Measurements from ENCODE around the gene OR51E2.

DNA sequence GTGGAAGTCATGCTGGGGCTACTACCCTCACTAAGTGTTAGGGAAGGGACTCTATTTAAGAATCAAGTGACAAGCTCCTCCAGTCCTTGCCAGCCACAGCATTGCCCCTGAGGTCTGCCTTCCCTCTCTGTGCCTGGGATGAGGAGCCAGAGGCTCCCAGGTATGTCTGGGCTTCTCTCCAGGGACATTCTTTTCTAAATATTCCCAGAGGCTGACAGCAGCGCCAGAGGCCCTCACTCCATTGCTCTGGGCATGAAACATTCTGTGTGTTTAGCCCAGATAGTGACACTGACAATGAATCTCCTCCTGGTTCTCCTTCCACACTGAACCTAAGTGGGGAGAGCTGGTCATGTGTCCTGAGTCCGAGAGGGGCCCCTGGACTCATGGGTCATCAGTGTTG, 51.7 kb downstream of the OR51E2 start:
- no peak for TF ChIP-seq CTCF (IDR thresholded peaks at IDR 0.05)
- peak in 2 of 3 donors; percentile 23 to 38 for TF ChIP-seq POLR2AphosphoS5 (IDR thresholded peaks at IDR 0.05)

Measured in transverse colon (tissue), 4 donors.